Smooth muscle cell of the brain vasculature (primary cell): ENCODE results near the gene FAM83C.

Source experiments
- DNase-seq: peaks from one replicate; pipeline ENCODE4 v3.0.0-alpha.2; 2012; ENCODE audit warnings: low read depth, low spot score

FAM83C gene

GRCh38 chr20:35237486-35237885, 54.7 kb downstream of the FAM83C start:
- no peak for DNase-seq

DNA sequence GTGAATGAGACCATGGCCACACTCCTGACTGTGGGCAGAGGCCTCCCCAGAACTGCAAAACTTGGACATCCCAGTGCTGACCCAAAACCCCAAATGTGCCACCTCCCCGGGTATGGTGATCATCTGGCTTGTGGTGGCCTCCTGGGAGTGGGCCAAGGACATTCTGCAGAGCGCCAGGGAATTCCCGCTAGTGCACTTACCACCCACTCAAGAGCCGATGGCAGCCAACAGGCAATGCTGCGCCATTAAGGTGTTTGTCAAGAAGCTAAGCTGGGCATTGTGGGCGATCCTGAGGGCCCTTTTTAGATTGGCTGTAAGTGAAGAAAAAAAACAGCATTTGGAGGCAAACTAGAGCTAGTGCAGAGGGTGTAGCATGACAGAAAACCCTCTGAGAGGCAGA, 56.3 kb downstream of the FAM83C start:
- DNase-seq, result no peak
